Stimulated activated CD8-positive, alpha-beta memory T cell treated with anti-CD3 and anti-CD28 coated beads, Interleukin-15, amount 100 ng/mL, for 48 hours (primary cell): ENCODE results near the gene SKAP2.

ENCODE experiments used
- DNase-seq, 2 donors: peaks; one replicate each; pipeline ENCODE4 v3.0.0-alpha.2; 2020; ENCODE audit warnings: low read depth in 2 of 2

SKAP2 gene

DNA sequence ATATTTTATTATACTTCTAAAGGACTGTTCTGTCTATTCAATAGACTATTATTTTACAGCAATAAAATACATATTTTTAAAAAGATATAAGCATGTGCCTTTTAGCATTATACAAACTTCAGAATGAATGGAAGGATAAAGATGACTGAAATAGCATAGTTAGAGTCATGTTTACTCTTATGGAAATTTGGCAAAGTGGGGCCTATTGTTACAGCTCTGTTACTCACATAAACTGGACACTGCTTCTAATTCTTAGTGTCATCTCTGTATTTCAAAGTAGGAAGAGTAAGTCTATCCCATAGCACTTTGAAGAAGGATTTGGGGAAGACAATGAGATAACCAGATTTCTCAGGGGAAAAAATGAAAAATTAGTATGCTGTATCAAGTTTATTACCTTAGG, 168.2 kb downstream of the SKAP2 start:
- no peak for DNase-seq

DNA sequence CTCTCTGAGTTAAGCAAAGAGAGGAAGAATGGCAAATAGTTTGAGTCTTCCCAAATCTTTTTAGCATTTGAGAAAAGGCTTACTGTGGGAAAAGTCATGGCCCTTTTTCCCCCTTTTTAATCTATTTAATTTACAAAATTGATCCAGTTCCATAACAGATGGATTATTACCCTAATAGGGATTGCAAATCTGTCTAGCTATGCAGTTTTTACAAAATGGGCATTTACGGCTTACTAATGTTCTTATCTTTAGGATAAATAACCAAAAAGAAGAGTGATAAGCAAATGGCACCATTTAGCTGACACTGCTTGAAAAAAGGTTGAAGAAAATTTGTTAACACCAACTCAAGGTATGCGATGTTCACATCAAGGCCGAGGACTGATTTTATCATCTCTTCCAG, 169.7 kb downstream of the SKAP2 start:
- no peak for DNase-seq

DNA sequence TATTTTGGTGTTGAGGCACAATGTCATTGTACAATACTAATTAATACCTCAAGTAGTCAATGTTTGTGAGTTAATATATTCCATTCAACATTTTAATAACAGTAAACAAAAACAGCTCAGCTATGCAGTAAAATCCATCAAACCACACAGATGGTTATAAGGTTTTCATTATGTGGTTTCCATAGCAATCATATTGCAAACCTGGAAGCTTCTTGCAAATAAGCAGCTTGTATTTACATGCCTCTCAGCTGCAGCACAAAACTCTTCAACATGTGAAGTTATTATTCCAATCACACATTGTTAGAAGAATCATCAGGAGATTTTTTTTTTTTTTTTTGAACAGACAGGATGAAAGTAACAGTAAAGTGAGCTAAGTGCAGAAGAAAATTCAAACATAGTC, 170.2 kb downstream of the SKAP2 start:
- DNase-seq, result no peak

DNA sequence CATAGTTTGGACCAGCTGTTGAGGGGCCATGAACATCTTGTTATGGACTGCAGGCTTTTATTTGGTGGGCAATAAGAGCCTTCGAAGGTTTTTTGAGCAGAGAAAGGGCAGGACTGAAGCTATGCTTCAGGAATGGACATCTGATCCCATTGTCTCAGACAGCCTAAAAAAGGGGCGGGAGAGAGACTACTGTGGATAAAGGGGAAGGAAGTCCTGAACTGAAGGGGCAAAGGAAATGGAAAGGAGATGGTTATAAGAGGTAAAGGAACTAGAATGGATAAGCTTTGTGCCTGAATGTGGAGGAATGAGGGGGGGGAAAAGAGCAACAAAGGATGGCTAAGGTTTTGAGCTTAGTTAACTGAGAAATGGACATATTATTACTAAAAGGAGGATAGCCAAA, 172.5 kb downstream of the SKAP2 start:
- no peak for DNase-seq

DNA sequence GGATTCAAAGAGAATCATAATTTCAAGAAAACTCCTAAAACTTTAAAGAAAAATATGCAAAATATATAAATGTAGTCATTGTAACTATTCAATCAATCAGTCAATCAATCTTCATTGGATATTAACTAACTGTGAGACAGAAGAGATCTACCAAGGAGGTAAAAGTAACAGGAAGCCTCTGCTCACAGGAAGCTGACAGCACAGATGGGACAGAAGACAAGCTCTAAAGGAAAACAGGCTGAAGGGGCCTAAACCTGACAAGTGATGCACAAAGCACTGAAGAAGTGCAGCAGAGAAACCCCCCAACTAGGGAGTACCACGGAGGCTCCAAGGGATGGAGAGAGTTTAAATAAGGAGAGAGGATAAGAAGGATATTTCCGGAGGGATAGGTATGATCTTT, 173.0 kb downstream of the SKAP2 start:
- no peak for DNase-seq

DNA sequence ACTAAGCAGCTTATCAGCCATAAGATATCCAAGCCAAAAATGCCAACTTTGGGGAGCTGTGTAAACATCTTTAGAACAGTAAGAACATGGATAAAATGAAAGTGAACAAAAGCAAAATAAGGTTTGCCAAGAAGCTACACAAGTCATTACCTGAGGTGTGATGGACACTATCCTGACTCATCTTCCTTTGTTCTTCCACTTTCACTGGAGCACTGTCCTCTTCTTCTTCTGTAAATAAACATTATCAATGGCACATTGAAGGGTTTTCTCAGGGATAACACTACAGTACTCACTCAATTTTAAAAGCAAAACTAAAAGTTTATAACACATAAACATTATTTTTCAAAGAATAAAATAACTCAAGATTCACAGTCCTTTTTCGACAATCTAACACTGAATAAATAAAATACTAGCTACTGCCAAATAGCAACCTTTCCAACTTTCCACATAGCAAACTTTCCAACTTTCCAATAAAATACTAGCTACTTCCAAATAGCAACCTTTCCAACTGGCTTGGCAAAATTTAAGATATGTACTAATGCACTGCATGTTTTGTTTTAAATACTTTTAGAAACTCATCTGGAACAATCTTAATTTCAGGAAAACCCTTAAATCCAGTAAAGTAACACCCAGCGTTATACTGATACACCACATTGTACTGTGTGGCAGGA, 174.1 kb downstream of the SKAP2 start:
- no peak for DNase-seq

DNA sequence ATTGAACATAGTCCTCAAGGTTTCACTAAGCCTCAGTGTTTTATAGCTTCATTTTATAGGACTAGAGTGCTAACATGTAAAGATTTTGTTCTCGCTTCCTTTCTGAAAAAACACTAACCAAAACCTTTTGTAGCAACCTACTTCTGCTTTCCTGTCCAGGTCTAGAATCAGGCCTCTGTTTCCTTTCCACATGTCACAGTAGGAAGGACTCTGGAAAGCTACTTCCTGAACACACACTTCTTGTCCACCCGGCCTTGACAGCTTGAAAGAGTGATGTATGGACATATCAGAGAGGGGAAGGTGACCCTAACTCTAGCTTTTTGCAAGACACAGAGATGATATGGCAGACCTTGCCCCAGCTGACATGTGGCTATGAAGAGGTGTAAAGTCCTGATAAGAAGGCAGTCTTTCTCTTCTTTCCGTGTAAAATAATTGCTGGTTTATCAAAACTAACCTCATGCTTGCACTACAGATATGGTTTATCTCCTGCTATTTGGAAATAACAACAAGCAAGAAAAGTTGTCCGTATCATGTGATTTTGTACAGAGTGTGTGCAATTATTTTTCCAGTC, 175.4 kb downstream of the SKAP2 start:
- no peak for DNase-seq

DNA sequence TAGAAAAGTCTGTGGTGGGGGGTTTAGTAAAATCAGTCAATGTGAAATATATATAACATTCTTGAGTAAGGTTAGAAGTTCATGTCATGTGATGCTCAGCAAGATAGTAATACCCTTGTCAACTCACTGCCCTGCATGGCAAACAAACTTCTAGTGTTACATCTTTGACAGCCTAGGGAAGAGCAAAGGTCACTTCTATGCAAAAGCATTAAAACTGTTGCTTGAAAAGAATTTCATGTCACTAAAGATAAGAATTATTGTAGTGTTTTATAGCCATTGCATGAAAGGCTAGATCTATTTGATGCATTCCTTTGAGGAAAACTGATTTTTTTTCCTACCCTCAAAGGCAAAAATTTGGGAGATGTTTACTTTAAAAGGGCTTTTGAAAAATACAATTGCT, 176.0 kb downstream of the SKAP2 start:
- no peak for DNase-seq

DNA sequence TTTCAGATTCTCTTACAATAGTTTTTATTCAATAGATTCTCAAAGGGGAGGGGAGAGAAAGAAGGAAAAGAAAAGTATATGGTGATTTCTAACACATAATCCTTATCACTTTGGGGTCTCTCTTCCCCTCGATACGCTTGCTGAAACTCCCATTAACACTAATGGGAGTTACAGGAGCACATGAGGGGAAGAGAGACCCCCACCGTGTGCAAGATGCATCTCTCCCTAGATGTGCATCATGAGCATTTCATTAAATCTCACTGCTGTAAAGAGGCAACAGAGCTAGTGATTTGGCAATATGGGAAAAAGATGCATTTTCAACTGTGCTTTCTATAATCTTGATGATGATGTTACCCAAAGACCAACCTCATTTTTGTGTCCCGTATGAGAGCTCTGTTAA, 177.4 kb downstream of the SKAP2 start:
- DNase-seq, result no peak

DNA sequence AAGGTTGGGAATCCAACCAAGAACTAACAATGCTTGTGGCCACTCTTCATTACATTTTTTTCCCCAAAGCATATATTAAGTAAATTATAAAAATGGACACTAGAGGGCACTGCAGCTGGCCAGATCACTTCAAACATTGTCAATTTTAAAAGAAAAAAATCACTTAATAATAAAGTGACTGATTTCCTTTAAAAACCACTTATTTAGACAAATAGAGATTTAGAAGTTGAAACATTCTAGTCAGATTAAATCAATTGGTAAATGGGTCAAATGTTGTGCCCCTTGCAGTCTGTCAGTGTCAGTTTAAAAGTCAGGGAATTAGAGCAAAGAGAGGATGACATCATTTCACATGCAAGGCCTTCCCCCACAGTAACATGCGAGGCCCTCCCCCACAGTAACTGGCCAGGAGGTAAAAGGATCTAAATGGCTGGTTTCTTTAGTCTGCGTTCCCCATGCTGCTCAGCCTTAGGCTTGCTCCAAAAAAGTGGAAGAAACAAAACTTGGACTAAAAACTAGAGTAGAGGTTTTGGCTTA, 177.9 kb downstream of the SKAP2 start:
- no peak for DNase-seq

DNA sequence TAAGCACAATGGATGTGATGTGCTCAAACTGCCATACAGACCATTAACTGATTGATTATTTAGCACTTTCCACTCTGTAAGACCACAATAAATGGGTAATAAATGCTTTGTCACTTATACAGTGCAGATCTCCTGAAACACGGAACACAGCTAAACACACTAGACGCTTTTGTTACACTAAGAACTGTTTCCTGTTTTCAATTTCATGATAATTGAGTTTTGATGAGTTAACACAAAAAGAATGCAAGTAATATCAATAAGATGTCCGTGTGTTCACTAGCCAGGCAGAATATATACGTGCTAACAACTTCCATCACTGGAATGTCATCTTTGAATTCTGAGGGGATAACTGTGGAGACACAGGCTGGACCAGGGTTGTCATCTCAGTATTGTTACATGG, 178.8 kb downstream of the SKAP2 start:
- no peak for DNase-seq

DNA sequence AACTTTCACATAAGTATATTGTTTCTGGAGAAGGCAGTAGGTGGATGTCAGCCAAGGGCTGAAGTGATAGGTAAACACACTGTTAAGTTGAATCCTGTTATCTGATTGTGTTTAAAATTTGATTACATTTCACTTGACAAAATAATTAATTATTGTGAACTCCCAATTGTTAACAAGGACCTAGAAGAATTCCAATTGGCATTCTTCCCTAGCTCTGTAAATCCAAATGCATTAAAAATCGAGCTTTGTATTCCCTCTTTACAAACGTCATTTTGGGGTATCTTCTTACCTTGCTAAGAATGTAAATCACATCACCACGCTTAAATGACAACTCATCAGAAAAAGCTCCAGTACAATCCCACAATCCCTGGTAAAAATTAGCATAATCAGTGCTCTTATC, 179.9 kb downstream of the SKAP2 start:
- DNase-seq, result no peak

DNA sequence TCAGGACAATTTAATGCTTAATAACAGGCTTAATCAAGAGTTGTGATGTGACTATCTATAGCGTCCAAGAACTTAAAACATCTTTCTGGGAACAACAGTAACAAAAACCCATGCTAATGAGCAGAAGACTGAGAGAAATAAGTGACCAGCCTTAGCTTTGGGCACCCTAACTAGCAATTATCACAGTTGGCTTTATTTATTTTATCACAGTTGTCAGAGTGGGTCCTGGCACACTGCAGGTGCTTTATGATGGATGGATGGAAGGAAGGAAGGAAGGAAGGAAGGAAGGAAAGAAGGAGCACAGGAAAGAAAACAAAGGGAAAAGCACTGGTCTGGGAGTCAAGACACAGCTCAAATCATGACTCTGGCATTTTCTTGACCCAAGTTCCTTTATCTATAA, 181.1 kb downstream of the SKAP2 start:
- no peak for DNase-seq

DNA sequence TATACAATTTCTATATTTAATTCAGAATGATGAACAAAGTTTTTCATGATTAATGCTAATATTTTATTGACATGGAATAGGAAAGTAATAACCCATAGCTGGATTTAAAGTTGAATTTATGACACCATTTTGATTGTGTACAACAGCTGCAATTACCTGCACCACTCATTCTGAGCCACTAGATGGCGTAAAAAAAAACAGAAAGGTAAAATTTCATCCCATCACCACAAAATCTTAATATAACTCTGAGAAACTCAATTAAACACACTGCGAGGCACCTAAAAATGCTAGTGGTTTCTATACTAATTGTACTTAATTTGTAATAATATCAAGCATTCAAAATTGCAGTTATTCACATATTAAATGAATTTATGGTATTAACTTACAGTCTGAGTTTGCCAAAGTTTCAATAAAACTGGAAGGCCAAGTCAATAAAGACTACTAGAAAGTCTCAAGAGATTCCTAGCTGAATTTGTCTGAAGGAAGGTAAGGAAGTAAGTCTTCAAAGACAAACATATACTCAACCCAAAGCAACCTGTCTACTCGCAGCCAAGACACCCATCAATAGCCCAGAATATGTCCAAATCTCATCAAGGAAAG, 182.5 kb downstream of the SKAP2 start:
- DNase-seq, result no peak

DNA sequence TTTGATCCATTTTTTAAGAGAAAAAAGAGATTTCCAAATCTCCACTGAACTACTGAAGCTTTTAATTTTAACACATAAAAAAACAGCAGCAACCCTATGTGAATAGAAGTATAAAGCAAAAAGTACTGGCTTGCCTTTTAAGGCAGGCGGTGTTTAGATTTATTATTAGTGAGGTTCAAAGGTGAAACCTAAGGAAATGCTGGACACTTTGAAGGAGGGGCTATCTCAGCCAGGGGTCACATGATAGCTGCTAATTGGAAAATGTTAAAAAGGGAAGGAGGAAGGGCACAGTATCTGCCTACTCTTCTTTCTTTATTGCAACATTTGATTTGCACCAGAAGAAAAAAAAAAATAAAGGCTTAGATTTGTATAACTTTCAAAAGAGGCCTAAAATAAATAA, 183.8 kb downstream of the SKAP2 start:
- no peak for DNase-seq

DNA sequence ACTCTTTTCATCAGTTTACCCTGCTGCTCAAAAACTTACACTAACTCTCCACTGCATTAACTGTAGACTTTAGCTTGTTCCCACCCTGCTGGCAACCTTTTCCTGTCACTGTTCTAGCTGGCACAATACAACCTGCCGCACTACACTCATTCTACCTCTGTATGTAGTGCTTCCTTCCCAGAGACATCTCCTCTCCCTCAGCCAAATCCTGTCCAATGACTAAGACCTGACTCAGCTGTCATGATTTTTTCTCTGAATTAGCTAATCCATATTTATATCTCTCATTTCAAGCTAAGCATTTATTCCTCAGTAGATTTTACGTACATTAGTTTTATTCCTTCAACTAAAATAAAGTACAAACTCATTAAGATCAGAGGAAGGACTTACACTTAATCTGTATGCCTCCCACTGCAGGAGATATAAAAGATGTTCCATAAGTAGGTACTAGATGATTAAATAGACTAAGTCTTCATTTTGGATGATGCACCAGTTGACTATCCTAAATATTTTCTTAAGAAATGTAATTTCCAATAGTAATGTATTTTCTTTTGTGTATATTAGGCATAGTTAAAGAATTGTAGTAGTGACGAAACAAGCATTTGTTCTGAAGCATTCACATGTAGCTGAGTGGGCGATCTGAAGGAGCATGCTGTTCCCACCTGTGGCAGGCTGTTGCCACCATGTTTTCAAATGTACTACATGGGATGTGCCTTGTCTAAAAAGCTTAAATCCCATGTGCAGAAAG, 189.1 kb downstream of the SKAP2 start:
- no peak for DNase-seq

DNA sequence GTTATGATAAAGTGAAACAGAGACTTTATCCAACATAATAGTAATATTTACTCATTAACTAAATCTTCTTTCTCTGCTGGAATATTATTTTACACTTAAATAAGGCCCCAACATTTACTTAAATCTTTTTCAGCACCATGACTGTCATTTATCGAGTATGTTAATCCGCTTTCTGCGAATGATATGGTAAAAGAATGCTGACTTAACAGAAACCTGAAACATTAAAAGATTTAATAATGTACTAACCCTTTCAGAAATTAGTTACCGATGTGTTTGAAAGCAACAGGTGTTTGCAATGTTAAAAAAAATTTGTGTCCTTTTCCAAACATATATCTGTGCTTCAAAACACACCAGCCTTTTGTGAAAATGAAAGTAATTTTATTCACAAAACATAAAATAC, 190.5 kb downstream of the SKAP2 start:
- no peak for DNase-seq

DNA sequence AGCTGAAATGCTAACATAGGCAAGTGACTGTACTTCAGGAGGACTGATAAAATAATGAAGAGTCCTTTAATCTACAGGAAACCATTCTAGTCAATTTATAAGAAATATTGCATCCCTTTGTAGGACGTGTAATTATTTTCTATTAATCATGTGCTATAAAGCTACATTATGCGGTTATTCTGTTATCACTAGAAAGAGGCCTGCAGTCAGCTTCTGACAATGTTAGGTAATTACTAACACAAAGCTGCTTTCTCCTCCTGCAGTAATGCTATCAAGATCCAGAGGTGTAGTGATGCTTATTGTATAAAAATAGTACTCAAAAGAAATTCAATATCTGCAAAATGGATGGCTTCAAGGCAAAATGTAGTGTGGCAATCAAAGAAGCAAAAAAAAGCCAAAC, 191.1 kb downstream of the SKAP2 start:
- DNase-seq, result no peak

DNA sequence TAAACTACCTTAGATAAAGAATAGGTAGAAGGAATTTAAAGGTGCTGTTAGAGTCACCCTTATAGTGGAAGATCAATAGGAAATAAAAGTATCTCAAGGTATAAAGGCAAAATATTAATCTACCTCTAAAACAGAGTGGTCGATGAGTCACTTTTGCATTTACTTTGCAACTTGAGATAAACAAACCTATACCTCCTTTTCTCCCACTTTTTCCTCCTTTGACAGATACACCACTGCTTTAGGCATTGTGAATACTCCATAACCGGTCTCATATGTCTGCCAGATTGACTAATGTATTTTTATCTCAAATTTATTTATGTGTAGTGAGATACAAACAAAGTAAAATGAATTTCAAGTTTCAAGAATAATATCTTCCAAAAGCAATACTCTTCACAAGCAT, 193.5 kb downstream of the SKAP2 start:
- no peak for DNase-seq

DNA sequence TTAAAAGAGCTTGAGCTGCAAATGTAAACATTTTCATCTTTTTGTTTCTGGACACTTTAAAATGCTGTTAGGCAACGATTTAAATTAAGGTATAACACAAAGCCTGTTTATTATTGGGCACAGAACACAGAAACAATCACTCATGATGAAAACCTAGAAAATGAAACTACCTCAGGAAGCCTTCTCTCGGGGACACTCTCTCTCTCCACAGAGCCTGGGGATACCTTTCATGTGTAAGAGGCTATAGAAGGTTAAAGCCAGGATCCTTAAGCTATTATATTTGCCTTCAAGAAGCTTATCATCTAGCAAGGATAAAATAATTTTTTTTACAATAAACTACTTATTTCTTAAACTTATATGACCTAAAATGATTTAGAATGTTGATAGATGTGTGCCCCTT, 194.1 kb downstream of the SKAP2 start:
- no peak for DNase-seq

DNA sequence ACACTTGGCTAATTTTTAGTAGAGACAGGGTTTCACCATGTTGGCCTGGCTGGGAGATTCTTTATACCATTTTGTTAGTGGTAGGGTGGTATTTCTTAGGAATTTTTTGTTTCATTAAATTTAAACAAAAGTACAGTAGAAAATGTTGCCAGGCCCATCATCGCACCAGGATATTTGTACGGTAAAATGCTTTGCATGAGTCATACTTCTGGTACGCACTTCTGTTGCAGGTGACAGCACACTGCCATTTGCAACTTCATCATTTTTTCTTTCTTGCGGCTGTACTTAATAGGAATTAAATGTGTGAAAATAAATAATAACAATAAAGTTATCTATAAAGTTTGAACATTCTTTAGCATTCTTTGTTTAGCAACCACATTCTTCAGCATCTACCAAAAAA, 195.6 kb downstream of the SKAP2 start:
- DNase-seq, result no peak

DNA sequence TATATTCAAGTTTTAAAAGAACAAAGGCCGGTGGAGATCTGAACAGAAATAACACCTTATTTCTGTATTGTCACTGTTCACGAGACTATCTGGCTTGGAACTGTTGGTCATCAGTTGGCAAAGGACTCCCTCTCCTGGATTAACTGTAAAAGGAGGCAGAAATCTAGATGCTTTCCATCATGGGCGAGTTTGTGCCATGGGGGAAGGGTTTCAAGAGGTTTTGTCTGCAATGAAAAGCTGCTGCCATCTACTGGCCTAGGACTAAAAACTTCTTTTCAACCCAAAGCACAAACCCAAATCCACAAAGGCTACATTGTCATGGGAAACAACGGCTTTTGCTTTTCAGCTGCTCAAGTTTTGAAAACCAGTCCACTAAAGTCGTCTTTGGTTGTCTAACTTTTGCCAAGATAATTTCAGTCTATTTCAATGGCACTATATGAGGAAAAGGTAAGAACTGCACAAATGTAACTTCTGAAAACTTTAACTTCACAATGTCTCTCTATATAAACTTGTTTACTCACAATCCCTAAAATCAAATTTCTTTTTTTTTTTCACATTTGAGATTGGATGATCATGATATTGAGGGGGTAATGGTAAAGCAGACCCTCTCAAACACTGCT, 196.8 kb downstream of the SKAP2 start:
- DNase-seq, result peak; percentile 9 to 29
